Thyroid gland (tissue), 4 donors: ENCODE data around the gene PTGDS. TPM values are rescaled to one million over a fixed set of nuclear protein-coding genes. Genes with fewer than 3 reads are reported as not detected.

Experiments
- DNase-seq, 2 donors: peaks; one replicate each; pipeline ENCODE4 v3.0.0-alpha.2; 2019
- H3K27ac ChIP-seq, 3 donors: fragments of 200-600 bp; sonication (generic); 1 replicate in 2 of 3; 2 replicates in 1 of 3; pipeline ENCODE4 v1.5.1; 2016 to 2019; ENCODE audit warnings: mild to moderate bottlenecking in 1 of 3, moderate library complexity in 1 of 3
- H3K27me3 ChIP-seq: fragments of 200-600 bp; sonication (generic); one replicate; pipeline ENCODE4 v1.5.1; 2019
- H3K36me3 ChIP-seq, 2 donors: fragments of 200-600 bp; sonication (generic); one replicate each; pipeline ENCODE4 v1.5.1; 2016 to 2019
- H3K4me1 ChIP-seq, 2 donors: fragments of 200-600 bp; sonication (generic); one replicate each; pipeline ENCODE4 v1.5.1; 2017 to 2019
- H3K4me3 ChIP-seq, 3 donors: fragments of 200-600 bp; sonication (generic); replicated peaks in 1 of 3; 1 replicate in 2 of 3; 2 replicates in 1 of 3; pipeline ENCODE4 v1.5.1; 2016; ENCODE audit warnings: mild to moderate bottlenecking in 1 of 3
- H3K9me3 ChIP-seq: fragments of 200-600 bp; sonication (generic); one replicate; pipeline ENCODE4 v1.5.1; 2017
- CTCF ChIP-seq, 6 experiments: fragments of 200-600 bp in 3 of 6; fragments of 450-650 bp in 3 of 6; sonication (generic) in 3 of 6; IDR thresholded peaks; one replicate each; pipeline ENCODE4 v1.5.1; 2016 to 2019; ENCODE audit warnings: antibody characterized with exemption in 6 of 6, mild to moderate bottlenecking in 2 of 6, inconsistent platforms in 1 of 6, moderate library complexity in 1 of 6
- POLR2A ChIP-seq, 2 donors: fragments of 450-650 bp; IDR thresholded peaks; one replicate each; pipeline ENCODE4 v1.6.1; 2017; ENCODE audit warnings: antibody characterized with exemption in 2 of 2, mild to moderate bottlenecking in 2 of 2, moderate library complexity in 1 of 2
- WGBS, 2 donors: methylation state at CpG; one replicate each; pipeline ENCODE4 v1.1.5; 2017; 5-methylcytosine and 5-hydroxymethylcytosine counted together
- intact Hi-C: fragments of 100-400 bp; cut with DNase I; formaldehyde crosslinking; loops from one replicate; pipeline ENCODE4 v1.15.1; 2023
- total RNA-seq, 4 donors: library from RNA; depleted of rRNA; stranded (reverse); fragments of >200 nt; gene quantifications; one replicate each; pipeline ENCODE4 v1.2.3, GENCODE V29; 2016

PTGDS gene
- total RNA-seq, 4 donors from 2014 or later: 5.0 to 39.5 (median 33.9) TPM

GRCh38 chr9:137019891-137020683 is 42.8 kb downstream of the PTGDS start:
- Histone ChIP-seq H3K4me3 (no peak overlapping the region), H3K27ac (no peak overlapping the region), H3K4me1 (no peaks in the 10 kb centered on the region), H3K27me3 (no peaks in the 10 kb centered on the region), H3K9me3 (no peaks in the 10 kb centered on the region), H3K36me3 (peaks cover 26% of the 10 kb centered on the region in 2 donors)
- intact Hi-C loops: no loop called here
- TF ChIP-seq CTCF (IDR thresholded peaks at IDR 0.05) (no peak), POLR2A (IDR thresholded peaks at IDR 0.05) (no peak)
- 94 to 95% methylated on average over 9 to 17 of the region's 34 CpGs for WGBS, 2 donors
- DNase-seq: no peak

GRCh38 chr9:137020771-137021567 is 43.7 kb downstream of the PTGDS start:
- DNase-seq: no peak
- H3K9me3 ChIP-seq: no peaks in the 10 kb centered on the region
- TF ChIP-seq CTCF (IDR thresholded peaks at IDR 0.05): no peak
- no peak for TF ChIP-seq POLR2A (IDR thresholded peaks at IDR 0.05)
- intact Hi-C loops: no loop called here
- no peaks in the 10 kb centered on the region for H3K27me3 ChIP-seq
- H3K4me3 ChIP-seq: no peak overlapping the region
- H3K4me1 ChIP-seq: peaks cover 3 to 8% of the 10 kb centered on the region in 2 donors
- H3K36me3 ChIP-seq: peaks cover 19 to 21% of the 10 kb centered on the region in 2 donors
- no peak overlapping the region for H3K27ac ChIP-seq
- 97 to 98% methylated on average over 18 to 27 of the region's 32 CpGs for WGBS, 2 donors

GRCh38 chr9:137021568-137021978 is 44.3 kb downstream of the PTGDS start:
- no peak overlapping the region for H3K4me3 ChIP-seq
- H3K9me3 ChIP-seq: no peaks in the 10 kb centered on the region
- intact Hi-C loops: no loop called here
- 94% methylated on average over 3 to 4 of the region's 6 CpGs for WGBS, 2 donors
- H3K27me3 ChIP-seq: no peaks in the 10 kb centered on the region
- peaks cover 13 to 16% of the 10 kb centered on the region in 2 donors for H3K36me3 ChIP-seq
- TF ChIP-seq CTCF (IDR thresholded peaks at IDR 0.05) (no peak), POLR2A (IDR thresholded peaks at IDR 0.05) (no peak)
- no peak overlapping the region for H3K27ac ChIP-seq
- DNase-seq: no peak
- peaks cover 8 to 14% of the 10 kb centered on the region in 2 donors for H3K4me1 ChIP-seq

GRCh38 chr9:137021979-137022661 is 44.8 kb downstream of the PTGDS start:
- H3K9me3 ChIP-seq: no peaks in the 10 kb centered on the region
- peaks cover 7 to 16% of the 10 kb centered on the region in 2 donors for H3K36me3 ChIP-seq
- DNase-seq: peak in 1 of 2 donors; percentile 38
- H3K4me1 ChIP-seq: peaks cover 13 to 20% of the 10 kb centered on the region in 2 donors
- TF ChIP-seq POLR2A (IDR thresholded peaks at IDR 0.05): no peak
- TF ChIP-seq CTCF (IDR thresholded peaks at IDR 0.05): no peak
- 82 to 83% methylated on average over 5 to 13 of the region's 30 CpGs for WGBS, 2 donors
- H3K27me3 ChIP-seq: no peaks in the 10 kb centered on the region
- intact Hi-C loops: no loop called here
- no peak overlapping the region for H3K4me3 ChIP-seq
- no peak overlapping the region for H3K27ac ChIP-seq
